ENCODE data around the gene TRIM63. TPM values are rescaled to one million over a fixed set of nuclear protein-coding genes. Genes with fewer than 3 reads are reported as not detected.
A peak's percentile ranks its signal among the peaks of the same experiment; 100 is the strongest.

The TRIM63 gene
- total and polyA plus RNA-seq, 9 of the 15 experiments (the other 6 are each of a cell fraction or from before 2014, with no cell fraction given): 0.08 to 0.57 (median 0.36) TPM

DNA sequence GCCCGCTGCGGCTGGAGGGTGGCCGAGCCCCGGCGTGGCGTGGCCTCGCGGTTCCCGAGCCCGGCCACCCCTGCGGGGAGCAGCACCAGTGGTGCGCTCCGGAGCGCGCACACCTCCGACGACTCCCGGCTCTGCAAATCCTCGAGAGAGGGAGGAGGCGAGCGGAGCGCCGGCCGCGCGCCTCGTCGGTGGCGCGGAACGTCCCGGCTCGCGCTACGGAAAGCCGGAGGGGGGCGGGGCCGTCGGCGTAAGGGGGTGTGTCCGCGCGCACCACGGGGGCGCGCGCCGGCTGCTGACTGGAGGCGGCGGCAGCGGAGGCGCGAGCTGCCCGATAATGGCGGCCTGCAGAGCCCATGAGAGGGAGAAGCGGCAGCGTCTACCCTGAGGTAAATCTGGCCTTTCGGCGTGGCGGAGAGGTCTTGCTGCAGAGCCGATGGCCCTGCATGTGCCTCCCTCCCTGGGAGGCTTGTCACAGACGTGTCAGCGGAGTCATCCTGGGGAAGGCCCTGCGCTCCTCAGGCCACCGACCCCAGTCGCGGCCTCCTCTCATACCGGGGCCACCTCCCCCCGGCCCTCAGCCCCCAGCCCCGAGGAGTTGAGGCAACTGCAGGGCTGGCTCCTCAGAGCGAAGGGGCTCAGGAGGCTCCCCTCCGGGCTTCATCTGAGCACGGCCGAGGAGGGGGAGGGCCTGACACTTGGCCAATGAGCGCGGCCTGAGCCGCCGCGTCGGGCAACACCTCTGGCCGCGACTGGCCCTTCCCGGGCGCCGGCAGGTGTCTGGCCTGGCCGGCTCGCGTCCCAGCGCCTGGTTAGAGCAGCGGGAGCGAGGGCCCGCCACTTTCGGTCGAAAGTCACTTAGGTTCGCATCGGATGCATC, 44.3 kb upstream of the TRIM63 start, which contains the start of gene PDIK1L (continued):
- TF ChIP-seq, protein P1, sequence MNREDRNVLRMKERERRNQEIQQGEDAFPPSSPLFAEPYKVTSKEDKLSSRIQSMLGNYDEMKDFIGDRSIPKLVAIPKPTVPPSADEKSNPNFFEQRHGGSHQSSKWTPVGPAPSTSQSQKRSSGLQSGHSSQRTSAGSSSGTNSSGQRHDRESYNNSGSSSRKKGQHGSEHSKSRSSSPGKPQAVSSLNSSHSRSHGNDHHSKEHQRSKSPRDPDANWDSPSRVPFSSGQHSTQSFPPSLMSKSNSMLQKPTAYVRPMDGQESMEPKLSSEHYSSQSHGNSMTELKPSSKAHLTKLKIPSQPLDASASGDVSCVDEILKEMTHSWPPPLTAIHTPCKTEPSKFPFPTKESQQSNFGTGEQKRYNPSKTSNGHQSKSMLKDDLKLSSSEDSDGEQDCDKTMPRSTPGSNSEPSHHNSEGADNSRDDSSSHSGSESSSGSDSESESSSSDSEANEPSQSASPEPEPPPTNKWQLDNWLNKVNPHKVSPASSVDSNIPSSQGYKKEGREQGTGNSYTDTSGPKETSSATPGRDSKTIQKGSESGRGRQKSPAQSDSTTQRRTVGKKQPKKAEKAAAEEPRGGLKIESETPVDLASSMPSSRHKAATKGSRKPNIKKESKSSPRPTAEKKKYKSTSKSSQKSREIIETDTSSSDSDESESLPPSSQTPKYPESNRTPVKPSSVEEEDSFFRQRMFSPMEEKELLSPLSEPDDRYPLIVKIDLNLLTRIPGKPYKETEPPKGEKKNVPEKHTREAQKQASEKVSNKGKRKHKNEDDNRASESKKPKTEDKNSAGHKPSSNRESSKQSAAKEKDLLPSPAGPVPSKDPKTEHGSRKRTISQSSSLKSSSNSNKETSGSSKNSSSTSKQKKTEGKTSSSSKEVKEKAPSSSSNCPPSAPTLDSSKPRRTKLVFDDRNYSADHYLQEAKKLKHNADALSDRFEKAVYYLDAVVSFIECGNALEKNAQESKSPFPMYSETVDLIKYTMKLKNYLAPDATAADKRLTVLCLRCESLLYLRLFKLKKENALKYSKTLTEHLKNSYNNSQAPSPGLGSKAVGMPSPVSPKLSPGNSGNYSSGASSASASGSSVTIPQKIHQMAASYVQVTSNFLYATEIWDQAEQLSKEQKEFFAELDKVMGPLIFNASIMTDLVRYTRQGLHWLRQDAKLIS (CRISPR knock-in tag; IDR thresholded peaks at IDR 0.05): peak; percentile 53
- TF ChIP-seq ZNF764 (CRISPR knock-in tag; IDR thresholded peaks at IDR 0.05; ENCODE audit: low read depth) (0 out of 2 replicates have a peak, but pooled peaks have one; percentile 45), HMG20B (CRISPR knock-in tag; IDR thresholded peaks at IDR 0.05) (no peak), CHD1 (IDR thresholded peaks at IDR 0.05; ENCODE audit: low read length) (peak; percentile 7), COPS2 (conservative IDR thresholded peaks at IDR 0.05) (no peak), ILK (tag; IDR thresholded peaks at IDR 0.05; ENCODE audit: borderline replicate concordance, low read depth) (no peak), ZNF224 (CRISPR knock-in tag; IDR thresholded peaks at IDR 0.05) (no peak), KAT2B (IDR thresholded peaks at IDR 0.05; ENCODE audit: low read depth, low read length) (no peak)
- TF ChIP-seq, protein P2, sequence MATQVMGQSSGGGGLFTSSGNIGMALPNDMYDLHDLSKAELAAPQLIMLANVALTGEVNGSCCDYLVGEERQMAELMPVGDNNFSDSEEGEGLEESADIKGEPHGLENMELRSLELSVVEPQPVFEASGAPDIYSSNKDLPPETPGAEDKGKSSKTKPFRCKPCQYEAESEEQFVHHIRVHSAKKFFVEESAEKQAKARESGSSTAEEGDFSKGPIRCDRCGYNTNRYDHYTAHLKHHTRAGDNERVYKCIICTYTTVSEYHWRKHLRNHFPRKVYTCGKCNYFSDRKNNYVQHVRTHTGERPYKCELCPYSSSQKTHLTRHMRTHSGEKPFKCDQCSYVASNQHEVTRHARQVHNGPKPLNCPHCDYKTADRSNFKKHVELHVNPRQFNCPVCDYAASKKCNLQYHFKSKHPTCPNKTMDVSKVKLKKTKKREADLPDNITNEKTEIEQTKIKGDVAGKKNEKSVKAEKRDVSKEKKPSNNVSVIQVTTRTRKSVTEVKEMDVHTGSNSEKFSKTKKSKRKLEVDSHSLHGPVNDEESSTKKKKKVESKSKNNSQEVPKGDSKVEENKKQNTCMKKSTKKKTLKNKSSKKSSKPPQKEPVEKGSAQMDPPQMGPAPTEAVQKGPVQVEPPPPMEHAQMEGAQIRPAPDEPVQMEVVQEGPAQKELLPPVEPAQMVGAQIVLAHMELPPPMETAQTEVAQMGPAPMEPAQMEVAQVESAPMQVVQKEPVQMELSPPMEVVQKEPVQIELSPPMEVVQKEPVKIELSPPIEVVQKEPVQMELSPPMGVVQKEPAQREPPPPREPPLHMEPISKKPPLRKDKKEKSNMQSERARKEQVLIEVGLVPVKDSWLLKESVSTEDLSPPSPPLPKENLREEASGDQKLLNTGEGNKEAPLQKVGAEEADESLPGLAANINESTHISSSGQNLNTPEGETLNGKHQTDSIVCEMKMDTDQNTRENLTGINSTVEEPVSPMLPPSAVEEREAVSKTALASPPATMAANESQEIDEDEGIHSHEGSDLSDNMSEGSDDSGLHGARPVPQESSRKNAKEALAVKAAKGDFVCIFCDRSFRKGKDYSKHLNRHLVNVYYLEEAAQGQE (IDR thresholded peaks at IDR 0.05; ENCODE audit: borderline replicate concordance): peak; percentile 22
- TF ChIP-seq, protein P2 (CRISPR knock-in tag; IDR thresholded peaks at IDR 0.05; ENCODE audit: low read depth): peak; percentile 56; the same call in 1 of the 2 replicates
- TF ChIP-seq, protein P3, sequence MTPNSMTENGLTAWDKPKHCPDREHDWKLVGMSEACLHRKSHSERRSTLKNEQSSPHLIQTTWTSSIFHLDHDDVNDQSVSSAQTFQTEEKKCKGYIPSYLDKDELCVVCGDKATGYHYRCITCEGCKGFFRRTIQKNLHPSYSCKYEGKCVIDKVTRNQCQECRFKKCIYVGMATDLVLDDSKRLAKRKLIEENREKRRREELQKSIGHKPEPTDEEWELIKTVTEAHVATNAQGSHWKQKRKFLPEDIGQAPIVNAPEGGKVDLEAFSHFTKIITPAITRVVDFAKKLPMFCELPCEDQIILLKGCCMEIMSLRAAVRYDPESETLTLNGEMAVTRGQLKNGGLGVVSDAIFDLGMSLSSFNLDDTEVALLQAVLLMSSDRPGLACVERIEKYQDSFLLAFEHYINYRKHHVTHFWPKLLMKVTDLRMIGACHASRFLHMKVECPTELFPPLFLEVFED (CRISPR knock-in tag; conservative IDR thresholded peaks at IDR 0.05): peak; percentile 54; the same call in 1 of the 2 replicates
- TF ChIP-seq, protein P4, sequence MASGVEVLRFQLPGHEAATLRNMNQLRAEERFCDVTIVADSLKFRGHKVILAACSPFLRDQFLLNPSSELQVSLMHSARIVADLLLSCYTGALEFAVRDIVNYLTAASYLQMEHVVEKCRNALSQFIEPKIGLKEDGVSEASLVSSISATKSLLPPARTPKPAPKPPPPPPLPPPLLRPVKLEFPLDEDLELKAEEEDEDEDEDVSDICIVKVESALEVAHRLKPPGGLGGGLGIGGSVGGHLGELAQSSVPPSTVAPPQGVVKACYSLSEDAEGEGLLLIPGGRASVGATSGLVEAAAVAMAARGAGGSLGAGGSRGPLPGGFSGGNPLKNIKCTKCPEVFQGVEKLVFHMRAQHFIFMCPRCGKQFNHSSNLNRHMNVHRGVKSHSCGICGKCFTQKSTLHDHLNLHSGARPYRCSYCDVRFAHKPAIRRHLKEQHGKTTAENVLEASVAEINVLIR (CRISPR knock-in tag; IDR thresholded peaks at IDR 0.05): no peak
